Measurements from ENCODE around the gene THTPA.

The THTPA gene

DNA sequence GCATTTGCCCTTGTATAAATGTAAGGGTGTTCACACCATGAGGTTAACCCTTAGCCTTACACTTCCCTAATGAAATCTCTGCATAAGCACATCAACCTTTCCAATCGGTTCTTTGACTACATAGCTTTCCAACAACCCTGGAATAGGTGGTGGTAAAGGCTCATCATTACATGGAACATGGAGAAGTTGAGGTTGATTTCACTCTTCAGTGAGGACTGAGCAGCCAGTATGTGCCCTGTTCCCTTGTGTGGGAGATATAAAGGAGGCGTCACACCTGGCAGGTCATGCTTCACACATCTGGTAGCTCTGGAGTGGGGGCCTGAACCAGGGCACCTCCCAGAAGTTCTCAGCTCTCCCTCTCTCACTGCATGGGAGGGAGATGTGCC, 44.2 kb downstream of the THTPA start:
- H4K91ac ChIP-seq (ENCODE audit: low read depth, low read length): no peak overlapping the region
- no peak overlapping the region for H2BK12ac ChIP-seq (ENCODE audit: low read length)
- no peak overlapping the region for H3K18ac ChIP-seq (ENCODE audit: low read length)
- H3K4me3 ChIP-seq (ENCODE audit: low read depth, low read length): no peak overlapping the region
- no peaks in the 10 kb centered on the region for H3K79me2 ChIP-seq (ENCODE audit: control insufficient read depth, insufficient read depth, low read length, poor library complexity)
- H3K4me1 ChIP-seq (ENCODE audit: control insufficient read depth in 1 of 2, insufficient read depth in 2 of 2, low read length in 2 of 2): peaks cover 0 to 3% of the 10 kb centered on the region in 2 experiments
- H3K23ac ChIP-seq (ENCODE audit: low read length): no peak overlapping the region
- no peaks in the 10 kb centered on the region for H3K27me3 ChIP-seq (ENCODE audit: insufficient read depth, low read length)
- no peak overlapping the region for H3K4ac ChIP-seq (ENCODE audit: low read depth, low read length)
- H3K9me3 ChIP-seq (ENCODE audit: insufficient read depth, low read depth, low read length): peaks cover 2% of the 10 kb centered on the region
- no peak overlapping the region for H4K12ac ChIP-seq (ENCODE audit: low read depth, low read length)
- H3K79me1 ChIP-seq (ENCODE audit: low read length): no peaks in the 10 kb centered on the region
- H2AFZ ChIP-seq (ENCODE audit: insufficient read depth, low read length, poor library complexity): no peak overlapping the region
- no peaks in the 10 kb centered on the region for H3K36me3 ChIP-seq (ENCODE audit: control insufficient read depth in 1 of 2, insufficient read depth in 2 of 2, low read length in 2 of 2)
- no peak overlapping the region for H3K14ac ChIP-seq (ENCODE audit: low read length)
- H3K4me2 ChIP-seq (ENCODE audit: low read length): no peak overlapping the region
- DNase-seq: no peak
- H2BK5ac ChIP-seq (ENCODE audit: low read depth, low read length, poor library complexity): no peak overlapping the region
- WGBS (ENCODE audit: extremely low coverage, insufficient coverage, insufficient read length): no CpG with 5 or more reads among the region's 2 CpGs
- H3K27ac ChIP-seq (ENCODE audit: low read depth, low read length): no peak overlapping the region
- H3K9ac ChIP-seq (ENCODE audit: low read length): no peak overlapping the region
- no peak overlapping the region for H2BK120ac ChIP-seq (ENCODE audit: insufficient read depth, low read length, poor library complexity)
- H4K8ac ChIP-seq (ENCODE audit: low read depth, low read length): no peak overlapping the region
- H2AK5ac ChIP-seq (ENCODE audit: low read length): no peak overlapping the region

DNA sequence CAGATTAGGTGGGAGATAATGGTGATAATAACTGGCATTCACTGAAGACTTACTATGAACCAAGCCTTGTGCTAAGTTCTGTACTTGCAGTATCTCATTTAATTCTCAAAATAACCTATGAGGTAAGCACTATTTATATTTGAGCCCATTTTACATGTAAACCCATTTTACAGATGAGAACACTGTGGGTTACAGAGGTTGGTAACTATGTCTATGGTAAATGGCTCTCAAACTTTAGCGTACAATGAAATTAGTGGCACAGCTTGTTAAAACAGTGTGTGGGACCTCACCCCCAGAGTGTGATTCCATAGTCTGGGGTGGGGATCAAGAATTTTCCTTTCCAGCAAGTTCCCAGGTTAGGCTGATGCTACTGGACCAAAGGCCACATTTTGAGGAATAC, 44.7 kb downstream of the THTPA start:
- Histone ChIP-seq H3K79me1 (ENCODE audit: low read length) (no peaks in the 10 kb centered on the region), H3K4ac (ENCODE audit: low read depth, low read length) (no peak overlapping the region), H3K9me3 (ENCODE audit: insufficient read depth, low read depth, low read length) (peaks cover 2% of the 10 kb centered on the region), H3K23ac (ENCODE audit: low read length) (no peak overlapping the region), H4K8ac (ENCODE audit: low read depth, low read length) (no peak overlapping the region), H3K4me2 (ENCODE audit: low read length) (no peak overlapping the region), H3K9ac (ENCODE audit: low read length) (no peak overlapping the region), H2AK5ac (ENCODE audit: low read length) (no peak overlapping the region), H3K36me3 (ENCODE audit: control insufficient read depth in 1 of 2, insufficient read depth in 2 of 2, low read length in 2 of 2) (no peaks in the 10 kb centered on the region), H4K12ac (ENCODE audit: low read depth, low read length) (no peak overlapping the region), H2BK12ac (ENCODE audit: low read length) (no peak overlapping the region), H3K79me2 (ENCODE audit: control insufficient read depth, insufficient read depth, low read length, poor library complexity) (no peaks in the 10 kb centered on the region), H3K18ac (ENCODE audit: low read length) (no peak overlapping the region), H3K4me1 (ENCODE audit: control insufficient read depth in 1 of 2, insufficient read depth in 2 of 2, low read length in 2 of 2) (peaks cover 0 to 3% of the 10 kb centered on the region in 2 experiments), H2BK120ac (ENCODE audit: insufficient read depth, low read length, poor library complexity) (no peak overlapping the region), H2BK5ac (ENCODE audit: low read depth, low read length, poor library complexity) (no peak overlapping the region), H3K4me3 (ENCODE audit: low read depth, low read length) (no peak overlapping the region), H3K27ac (ENCODE audit: low read depth, low read length) (no peak overlapping the region), H3K14ac (ENCODE audit: low read length) (no peak overlapping the region), H4K91ac (ENCODE audit: low read depth, low read length) (no peak overlapping the region), H2AFZ (ENCODE audit: insufficient read depth, low read length, poor library complexity) (no peak overlapping the region), H3K27me3 (ENCODE audit: insufficient read depth, low read length) (no peaks in the 10 kb centered on the region)
- no peak for DNase-seq
- no CpG with 5 or more reads among the region's 1 CpG for WGBS (ENCODE audit: extremely low coverage, insufficient coverage, insufficient read length)

DNA sequence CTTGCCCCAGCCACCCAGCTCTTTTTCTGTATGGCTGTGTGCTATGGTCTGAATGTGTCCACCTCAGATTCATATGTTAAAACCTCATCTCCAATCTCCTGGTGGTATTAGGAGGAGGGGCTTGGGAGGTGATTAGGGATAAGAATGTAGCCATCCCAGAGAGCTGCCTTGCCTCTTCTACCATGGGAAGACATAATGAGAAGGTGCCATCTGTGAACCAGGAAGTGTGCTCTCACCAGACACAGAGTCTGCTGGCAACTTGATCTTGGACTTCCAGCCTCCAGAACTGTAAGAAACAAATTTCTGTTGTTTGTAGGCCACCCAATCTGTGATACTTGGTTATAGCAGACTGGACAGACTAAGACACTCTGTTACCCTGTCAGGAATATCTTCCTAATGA, 45.4 kb downstream of the THTPA start:
- H3K79me1 ChIP-seq (ENCODE audit: low read length): no peaks in the 10 kb centered on the region
- DNase-seq: no peak
- H3K4me2 ChIP-seq (ENCODE audit: low read length): no peak overlapping the region
- H3K4me3 ChIP-seq (ENCODE audit: low read depth, low read length): no peak overlapping the region
- no peaks in the 10 kb centered on the region for H3K79me2 ChIP-seq (ENCODE audit: control insufficient read depth, insufficient read depth, low read length, poor library complexity)
- no peaks in the 10 kb centered on the region for H3K27me3 ChIP-seq (ENCODE audit: insufficient read depth, low read length)
- no peaks in the 10 kb centered on the region for H3K36me3 ChIP-seq (ENCODE audit: control insufficient read depth in 1 of 2, insufficient read depth in 2 of 2, low read length in 2 of 2)
- H2BK12ac ChIP-seq (ENCODE audit: low read length): no peak overlapping the region
- no peak overlapping the region for H3K4ac ChIP-seq (ENCODE audit: low read depth, low read length)
- no peak overlapping the region for H4K8ac ChIP-seq (ENCODE audit: low read depth, low read length)
- no peak overlapping the region for H2BK120ac ChIP-seq (ENCODE audit: insufficient read depth, low read length, poor library complexity)
- H3K9ac ChIP-seq (ENCODE audit: low read length): no peak overlapping the region
- peaks cover 2% of the 10 kb centered on the region for H3K9me3 ChIP-seq (ENCODE audit: insufficient read depth, low read depth, low read length)
- no peak overlapping the region for H2AK5ac ChIP-seq (ENCODE audit: low read length)
- no peak overlapping the region for H3K27ac ChIP-seq (ENCODE audit: low read depth, low read length)
- no peak overlapping the region for H3K14ac ChIP-seq (ENCODE audit: low read length)
- no peak overlapping the region for H4K12ac ChIP-seq (ENCODE audit: low read depth, low read length)
- H3K23ac ChIP-seq (ENCODE audit: low read length): no peak overlapping the region
- peaks cover 0 to 3% of the 10 kb centered on the region in 2 experiments for H3K4me1 ChIP-seq (ENCODE audit: control insufficient read depth in 1 of 2, insufficient read depth in 2 of 2, low read length in 2 of 2)
- H3K18ac ChIP-seq (ENCODE audit: low read length): no peak overlapping the region
- no peak overlapping the region for H2BK5ac ChIP-seq (ENCODE audit: low read depth, low read length, poor library complexity)
- H2AFZ ChIP-seq (ENCODE audit: insufficient read depth, low read length, poor library complexity): no peak overlapping the region
- H4K91ac ChIP-seq (ENCODE audit: low read depth, low read length): no peak overlapping the region

DNA sequence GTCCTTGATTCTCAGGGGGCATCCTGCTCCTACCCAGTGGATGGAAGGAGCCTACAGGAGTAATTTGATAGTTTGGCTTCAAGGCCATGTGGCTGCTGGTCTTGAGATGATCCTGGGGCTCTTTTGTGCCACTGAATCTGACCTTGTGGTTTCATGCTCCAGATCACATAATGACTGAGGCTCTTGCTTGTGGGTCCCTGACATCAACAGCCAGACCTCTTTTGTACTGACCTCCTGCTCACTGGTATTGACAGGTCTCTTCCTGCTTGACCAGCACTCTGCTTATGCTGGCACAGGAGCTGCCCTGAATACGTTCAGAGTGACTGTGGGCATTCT, 45.7 kb downstream of the THTPA start:
- H3K27me3 ChIP-seq (ENCODE audit: insufficient read depth, low read length): no peaks in the 10 kb centered on the region
- H2BK120ac ChIP-seq (ENCODE audit: insufficient read depth, low read length, poor library complexity): no peak overlapping the region
- H3K23ac ChIP-seq (ENCODE audit: low read length): no peak overlapping the region
- no peak overlapping the region for H3K9ac ChIP-seq (ENCODE audit: low read length)
- DNase-seq: no peak
- no peaks in the 10 kb centered on the region for H3K79me2 ChIP-seq (ENCODE audit: control insufficient read depth, insufficient read depth, low read length, poor library complexity)
- no peak overlapping the region for H3K4me2 ChIP-seq (ENCODE audit: low read length)
- peaks cover 2% of the 10 kb centered on the region for H3K9me3 ChIP-seq (ENCODE audit: insufficient read depth, low read depth, low read length)
- H2AK5ac ChIP-seq (ENCODE audit: low read length): no peak overlapping the region
- H3K18ac ChIP-seq (ENCODE audit: low read length): no peak overlapping the region
- no peak overlapping the region for H2BK12ac ChIP-seq (ENCODE audit: low read length)
- H3K4me1 ChIP-seq (ENCODE audit: control insufficient read depth in 1 of 2, insufficient read depth in 2 of 2, low read length in 2 of 2): peaks cover 0 to 3% of the 10 kb centered on the region in 2 experiments
- H2AFZ ChIP-seq (ENCODE audit: insufficient read depth, low read length, poor library complexity): no peak overlapping the region
- H3K14ac ChIP-seq (ENCODE audit: low read length): no peak overlapping the region
- H3K4ac ChIP-seq (ENCODE audit: low read depth, low read length): no peak overlapping the region
- H4K12ac ChIP-seq (ENCODE audit: low read depth, low read length): no peak overlapping the region
- WGBS (ENCODE audit: extremely low coverage, insufficient coverage, insufficient read length): no CpG with 5 or more reads among the region's 1 CpG
- no peaks in the 10 kb centered on the region for H3K79me1 ChIP-seq (ENCODE audit: low read length)
- no peaks in the 10 kb centered on the region for H3K36me3 ChIP-seq (ENCODE audit: control insufficient read depth in 1 of 2, insufficient read depth in 2 of 2, low read length in 2 of 2)
- H4K8ac ChIP-seq (ENCODE audit: low read depth, low read length): no peak overlapping the region
- H4K91ac ChIP-seq (ENCODE audit: low read depth, low read length): no peak overlapping the region
- no peak overlapping the region for H3K4me3 ChIP-seq (ENCODE audit: low read depth, low read length)
- no peak overlapping the region for H3K27ac ChIP-seq (ENCODE audit: low read depth, low read length)
- no peak overlapping the region for H2BK5ac ChIP-seq (ENCODE audit: low read depth, low read length, poor library complexity)
